HG03066 (cell line): ENCODE data around the gene GPR50.

Experiments
- ATAC-seq: cut with Tn5 transposase; IDR thresholded peaks from one replicate; pipeline ENCODE4 v1.9.1; 2021; ENCODE audit warnings: low read depth; ENCODE audit not compliant: unreplicated experiment

The GPR50 gene

GRCh38 chrX:151226941-151227340, 50.6 kb downstream of the GPR50 start:
- ATAC-seq: no peak

GRCh38 chrX:151227627-151228026, 51.2 kb downstream of the GPR50 start:
- ATAC-seq: no peak

DNA sequence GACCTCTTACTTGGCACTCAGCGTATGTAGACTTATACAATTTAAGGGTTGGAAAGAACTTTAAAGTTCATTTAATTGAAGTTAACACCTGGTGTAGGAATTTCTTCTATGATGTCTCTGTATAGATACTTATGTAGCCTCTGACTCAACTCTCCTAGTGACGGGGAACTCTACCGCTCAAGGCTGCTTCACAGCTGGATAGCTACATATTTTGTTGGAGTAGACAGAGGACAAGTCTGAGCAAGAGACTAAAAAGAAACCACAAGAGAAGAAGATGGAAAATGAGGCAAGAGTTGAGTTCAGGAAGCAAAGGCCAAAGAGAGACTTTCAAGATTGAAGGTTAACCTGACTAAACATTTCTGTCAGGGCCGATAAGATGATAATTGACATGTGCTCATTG, 52.6 kb downstream of the GPR50 start:
- ATAC-seq: no peak
